ENCODE measurements around the gene CEP170.
"Not testable (repeated sequence)": the region's sequence is repeated elsewhere in the genome, so short reads cannot be mapped to it uniquely, and the experiment has no call there.

CEP170 gene

GRCh38 chr1:243218059-243218458 lies 37.0 kb downstream of the CEP170 start:
- H3K4me3 ChIP-seq (ENCODE audit: low read depth, low read length), result no peak overlapping the region
- TF ChIP-seq CTCF (IDR thresholded peaks at IDR 0.05; ENCODE audit: borderline replicate concordance, insufficient read depth, low read depth, low read length), result no peak

- no peak overlapping the region for H3K4me3 ChIP-seq (ENCODE audit: low read depth, low read length)
- no peak for TF ChIP-seq CTCF (IDR thresholded peaks at IDR 0.05; ENCODE audit: borderline replicate concordance, insufficient read depth, low read depth, low read length)
Observed at GRCh38 chr1:243217349-243217748, 37.7 kb downstream of the CEP170 start.

GRCh38 chr1:243216741-243217140 lies 38.3 kb downstream of the CEP170 start:
- TF ChIP-seq CTCF (IDR thresholded peaks at IDR 0.05; ENCODE audit: borderline replicate concordance, insufficient read depth, low read depth, low read length), result no peak
- H3K4me3 ChIP-seq (ENCODE audit: low read depth, low read length), result no peak overlapping the region

- not testable (repeated sequence) for H3K4me3 ChIP-seq (ENCODE audit: low read depth, low read length)
Observed at GRCh38 chr1:243215276-243215875, 39.7 kb downstream of the CEP170 start.

GRCh38 chr1:243213045-243213787 lies 41.9 kb downstream of the CEP170 start:
- TF ChIP-seq CTCF (IDR thresholded peaks at IDR 0.05; ENCODE audit: borderline replicate concordance, insufficient read depth, low read depth, low read length), result no peak

GRCh38 chr1:243211984-243212383 lies 43.1 kb downstream of the CEP170 start:
- not testable (repeated sequence) for H3K4me3 ChIP-seq (ENCODE audit: low read depth, low read length)

More at GRCh38 chr1:243213045-243213787, 41.9 kb downstream of the CEP170 start:
- no peak overlapping the region for H3K4me3 ChIP-seq (ENCODE audit: low read depth, low read length)

GRCh38 chr1:243205026-243205501 lies 50.0 kb downstream of the CEP170 start:
- H3K4me3 ChIP-seq (ENCODE audit: low read depth, low read length), result not testable (repeated sequence)

- not testable (repeated sequence) for H3K4me3 ChIP-seq (ENCODE audit: low read depth, low read length)
Observed at GRCh38 chr1:243204336-243204735, 50.7 kb downstream of the CEP170 start.

- not testable (repeated sequence) for H3K4me3 ChIP-seq (ENCODE audit: low read depth, low read length)
Observed at GRCh38 chr1:243203196-243203595, 51.9 kb downstream of the CEP170 start.

- not testable (repeated sequence) for H3K4me3 ChIP-seq (ENCODE audit: low read depth, low read length)
Observed at GRCh38 chr1:243201316-243201715, 53.8 kb downstream of the CEP170 start.

GRCh38 chr1:243197524-243197923 lies 57.6 kb downstream of the CEP170 start:
- not testable (repeated sequence) for H3K4me3 ChIP-seq (ENCODE audit: low read depth, low read length)

GRCh38 chr1:243193330-243193729 lies 61.8 kb downstream of the CEP170 start:
- not testable (repeated sequence) for H3K4me3 ChIP-seq (ENCODE audit: low read depth, low read length)

GRCh38 chr1:243186201-243186995 lies 68.7 kb downstream of the CEP170 start:
- not testable (repeated sequence) for H3K4me3 ChIP-seq (ENCODE audit: low read depth, low read length)

GRCh38 chr1:243184787-243185186 lies 70.3 kb downstream of the CEP170 start:
- not testable (repeated sequence) for H3K4me3 ChIP-seq (ENCODE audit: low read depth, low read length)

- not testable (repeated sequence) for H3K4me3 ChIP-seq (ENCODE audit: low read depth, low read length)
Observed at GRCh38 chr1:243183661-243184060, 71.4 kb downstream of the CEP170 start.

All from GM12875 (cell line).